HG02973 (cell line): Measurements from ENCODE around the gene CSH2.
"Not testable (repeated sequence)": the region's sequence is repeated elsewhere in the genome, so short reads cannot be mapped to it uniquely, and the experiment has no call there.

ENCODE experiments used
- ATAC-seq: cut with Tn5 transposase; IDR thresholded peaks from one replicate; pipeline ENCODE4 v1.9.1; 2021; ENCODE audit warnings: moderate library complexity; ENCODE audit not compliant: unreplicated experiment

Gene CSH2

DNA sequence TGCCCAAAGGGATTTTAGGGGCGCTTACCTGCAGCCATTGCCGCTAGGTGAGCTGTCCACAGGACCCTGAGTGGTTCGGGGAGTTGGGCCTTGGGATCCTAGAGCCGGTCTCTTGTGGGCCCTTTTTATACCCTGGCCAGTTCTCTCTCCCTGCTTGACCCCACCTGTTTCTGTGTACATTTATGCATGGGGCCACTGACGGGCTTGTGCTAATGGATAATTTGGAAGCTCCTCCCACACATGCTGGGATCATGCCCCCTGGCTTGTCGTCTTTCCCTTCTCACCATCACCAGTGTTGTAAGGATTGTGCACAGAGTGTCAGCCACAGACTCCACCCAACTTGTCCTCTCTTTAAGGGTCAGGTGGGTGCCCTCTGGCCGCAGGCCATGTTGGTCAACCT lies at the start of gene CSH2:
CSH2 (minus strand) TSS at position 101 of the 400 bp plus-strand sequence; CDS start at position 38, 63 bp downstream.
- ATAC-seq = not testable (repeated sequence)

DNA sequence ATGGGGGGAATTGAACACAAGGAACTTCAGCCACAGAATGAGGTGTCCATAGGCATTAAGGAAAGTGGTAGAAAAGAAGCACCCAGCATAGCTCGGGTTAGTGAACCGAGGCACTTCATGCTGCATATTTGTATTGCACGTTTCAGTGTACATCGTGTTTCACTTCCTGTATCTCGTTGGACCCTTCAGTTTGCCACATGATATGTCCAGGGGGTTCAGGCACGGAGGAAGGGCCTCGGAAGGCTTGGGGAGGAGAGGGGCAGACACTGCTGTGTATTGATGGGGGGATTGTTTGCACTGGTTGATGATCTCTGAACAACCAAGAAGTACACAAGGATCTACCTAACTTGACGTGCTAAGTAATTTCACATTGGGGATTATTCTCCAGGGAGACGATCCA lies 48.9 kb upstream of the CSH2 start:
- not testable (repeated sequence) for ATAC-seq

DNA sequence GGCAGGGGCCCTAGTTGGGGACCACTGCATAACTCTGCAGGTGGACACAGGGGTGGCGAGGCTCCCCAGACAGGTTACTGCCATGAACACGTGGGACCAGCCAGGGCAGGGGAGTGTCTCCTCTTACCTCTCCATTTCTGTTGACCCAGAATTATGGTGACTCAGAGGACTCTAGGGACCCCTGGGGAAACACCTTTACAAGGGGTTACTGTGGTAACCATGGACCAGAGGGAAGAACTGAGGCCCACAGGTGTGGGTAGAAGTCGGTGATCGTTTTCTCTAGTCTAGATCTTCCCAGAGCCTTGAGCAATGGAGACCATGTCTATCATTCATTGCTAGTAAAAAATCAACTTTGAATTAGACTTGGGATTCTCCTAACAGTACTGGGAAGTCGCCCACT lies 47.3 kb upstream of the CSH2 start:
- not testable (repeated sequence) for ATAC-seq

DNA sequence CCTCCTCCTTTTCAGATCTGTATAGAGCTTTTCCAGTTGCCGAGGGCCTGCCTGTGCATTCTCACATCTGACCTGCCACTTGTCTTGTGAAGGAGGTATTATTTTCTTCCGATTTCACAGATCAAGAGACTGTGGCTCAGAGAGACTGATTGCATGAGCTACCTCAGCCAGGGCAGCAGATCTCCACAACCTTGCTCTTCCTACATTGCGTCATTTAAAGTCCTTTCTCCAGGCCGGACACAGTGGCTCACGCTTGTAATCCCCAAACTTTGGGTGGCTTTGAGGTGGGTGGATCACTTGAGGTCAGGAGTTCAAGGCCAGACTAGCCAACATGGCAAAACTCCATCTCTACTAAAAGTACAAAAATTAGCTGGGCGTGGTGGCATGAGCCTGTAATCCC lies 46.6 kb upstream of the CSH2 start:
- not testable (repeated sequence) for ATAC-seq

DNA sequence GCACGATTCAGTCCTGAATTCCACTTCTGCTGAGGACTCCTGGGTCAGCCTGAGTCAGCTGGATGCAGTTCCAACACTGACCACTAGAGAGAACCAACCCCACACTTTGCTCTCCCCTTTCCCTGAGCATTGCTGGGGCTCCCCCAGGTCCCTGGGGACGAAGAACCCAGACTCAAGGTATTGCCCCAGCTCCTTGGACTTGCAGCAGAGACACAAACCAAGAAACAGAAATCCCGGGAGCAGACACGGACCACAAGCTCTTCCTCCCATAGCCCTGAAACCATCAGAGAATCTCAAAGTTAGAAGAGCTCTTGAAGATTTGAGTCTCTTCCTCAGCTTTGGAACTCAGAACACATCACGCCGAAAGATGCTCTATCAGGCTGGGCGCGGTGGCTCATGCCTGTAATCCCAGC lies 45.8 kb upstream of the CSH2 start:
- ATAC-seq = no peak

DNA sequence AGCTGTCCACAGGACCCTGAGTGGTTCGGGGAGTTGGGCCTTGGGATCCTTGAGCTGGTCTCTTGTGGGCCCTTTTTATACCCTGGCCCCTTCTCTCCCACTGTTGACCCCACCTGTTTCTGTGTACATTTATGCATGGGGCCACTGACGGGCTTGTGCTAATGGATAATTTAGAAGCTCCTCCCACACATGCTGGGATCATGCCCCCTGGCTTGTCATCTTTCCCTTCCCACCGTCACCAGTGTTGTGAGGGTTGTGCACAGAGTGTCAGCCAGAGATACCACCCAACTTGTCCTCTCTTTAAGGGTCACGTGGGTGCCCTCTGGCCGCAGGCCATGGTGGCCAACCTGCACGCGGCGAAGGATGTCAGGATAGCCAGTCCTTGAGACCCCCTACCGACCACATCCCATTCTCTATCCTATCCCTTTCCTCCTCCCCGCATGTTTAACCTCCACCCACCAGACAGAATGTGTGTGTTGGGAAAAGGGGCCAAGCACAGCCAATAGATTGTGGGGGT lies 45.4 kb upstream of the CSH2 start, which contains the start of gene GH1:
GH1 (minus strand) TSS at position 51 of the 517 bp plus-strand sequence. CDS start 63 bp downstream, outside the sequence.
- ATAC-seq = not testable (repeated sequence)

DNA sequence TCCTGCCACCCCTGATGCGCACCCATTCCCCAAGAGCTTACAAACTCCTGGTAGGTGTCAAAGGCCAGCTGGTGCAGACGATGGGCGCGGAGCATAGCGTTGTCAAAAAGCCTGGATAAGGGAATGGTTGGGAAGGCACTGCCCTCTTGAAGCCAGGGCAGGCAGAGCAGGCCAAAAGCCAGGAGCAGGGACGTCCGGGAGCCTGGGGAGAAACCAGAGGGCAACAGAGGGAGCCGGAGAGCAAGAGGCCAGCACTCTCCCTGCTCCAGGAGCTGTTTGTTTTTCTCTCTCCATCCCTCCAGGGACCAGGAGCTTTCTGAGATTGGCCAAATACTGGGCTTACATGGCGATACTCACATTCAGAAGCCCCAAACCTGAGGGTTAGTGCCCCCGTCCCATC lies 44.8 kb upstream of the CSH2 start:
- ATAC-seq = no peak

DNA sequence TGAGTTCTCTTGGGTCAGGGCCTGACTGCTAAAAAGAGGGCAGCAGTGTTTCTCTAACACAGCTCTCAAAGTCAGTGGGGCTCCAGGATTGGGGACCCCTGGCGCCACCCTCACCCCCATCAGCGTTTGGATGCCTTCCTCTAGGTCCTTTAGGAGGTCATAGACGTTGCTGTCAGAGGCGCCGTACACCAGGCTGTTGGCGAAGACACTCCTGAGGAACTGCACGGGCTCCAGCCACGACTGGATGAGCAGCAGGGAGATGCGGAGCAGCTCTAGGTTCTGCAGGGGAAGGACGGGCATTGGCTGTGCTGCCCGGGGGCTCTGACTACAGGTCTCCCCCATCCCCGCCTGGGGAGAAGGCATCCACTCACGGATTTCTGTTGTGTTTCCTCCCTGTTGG lies 44.2 kb upstream of the CSH2 start:
- no peak for ATAC-seq

DNA sequence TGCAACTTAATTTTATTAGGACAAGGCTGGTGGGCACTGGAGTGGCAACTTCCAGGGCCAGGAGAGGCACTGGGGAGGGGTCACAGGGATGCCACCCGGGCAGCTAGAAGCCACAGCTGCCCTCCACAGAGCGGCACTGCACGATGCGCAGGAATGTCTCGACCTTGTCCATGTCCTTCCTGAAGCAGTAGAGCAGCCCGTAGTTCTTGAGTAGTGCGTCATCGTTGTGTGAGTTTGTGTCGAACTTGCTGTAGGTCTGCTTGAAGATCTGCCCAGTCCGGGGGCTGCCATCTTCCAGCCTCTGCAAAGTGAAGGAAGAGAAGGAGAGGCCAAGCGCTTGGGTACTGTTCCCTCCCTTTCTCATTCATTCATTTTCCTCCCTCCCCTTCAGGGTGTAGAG lies 43.7 kb upstream of the CSH2 start:
- ATAC-seq = not testable (repeated sequence)

DNA sequence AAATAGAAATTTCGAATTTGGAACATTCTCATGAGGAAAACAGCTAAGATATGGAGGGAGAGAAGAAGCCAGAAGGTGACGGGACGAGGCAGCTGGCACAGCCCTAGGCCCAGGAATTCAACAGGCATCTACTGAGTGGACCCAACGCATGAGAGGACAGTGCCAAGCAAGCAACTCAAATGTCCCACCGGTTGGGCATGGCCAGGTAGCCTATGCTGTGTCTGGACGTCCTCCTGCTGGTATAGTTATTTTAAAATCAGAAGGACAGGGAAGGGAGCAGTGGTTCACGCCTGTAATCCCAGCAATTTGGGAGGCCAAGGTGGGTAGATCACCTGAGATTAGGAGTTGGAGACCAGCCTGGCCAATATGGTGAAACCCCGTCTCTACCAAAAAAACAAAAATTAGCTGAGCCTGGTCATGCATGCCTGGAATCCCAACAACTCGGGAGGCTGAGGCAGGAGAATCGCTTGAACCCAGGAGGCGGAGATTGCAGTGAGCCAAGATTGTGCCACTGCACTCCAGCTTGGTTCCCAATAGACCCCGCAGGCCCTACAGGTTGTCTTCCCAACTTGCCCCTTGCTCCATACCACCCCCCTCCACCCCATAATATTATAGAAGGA lies 43.2 kb upstream of the CSH2 start:
- no peak for ATAC-seq

DNA sequence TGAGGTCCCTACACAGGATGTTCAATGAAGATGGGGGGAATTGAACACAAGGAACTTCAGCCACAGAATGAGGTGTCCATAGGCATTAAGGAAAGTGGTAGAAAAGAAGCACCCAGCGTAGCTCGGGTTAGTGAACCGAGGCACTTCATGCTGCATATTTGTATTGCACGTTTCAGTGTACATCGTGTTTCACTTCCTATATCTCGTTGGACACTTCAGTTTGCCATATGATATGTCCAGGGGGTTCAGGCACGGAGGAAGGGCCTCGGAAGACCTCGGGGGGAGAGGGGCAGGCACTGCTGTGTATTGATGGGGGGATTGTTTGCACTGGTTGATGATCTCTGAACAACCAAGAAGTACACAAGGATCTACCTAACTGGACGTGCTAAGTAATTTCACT lies 42.3 kb upstream of the CSH2 start:
- not testable (repeated sequence) for ATAC-seq

DNA sequence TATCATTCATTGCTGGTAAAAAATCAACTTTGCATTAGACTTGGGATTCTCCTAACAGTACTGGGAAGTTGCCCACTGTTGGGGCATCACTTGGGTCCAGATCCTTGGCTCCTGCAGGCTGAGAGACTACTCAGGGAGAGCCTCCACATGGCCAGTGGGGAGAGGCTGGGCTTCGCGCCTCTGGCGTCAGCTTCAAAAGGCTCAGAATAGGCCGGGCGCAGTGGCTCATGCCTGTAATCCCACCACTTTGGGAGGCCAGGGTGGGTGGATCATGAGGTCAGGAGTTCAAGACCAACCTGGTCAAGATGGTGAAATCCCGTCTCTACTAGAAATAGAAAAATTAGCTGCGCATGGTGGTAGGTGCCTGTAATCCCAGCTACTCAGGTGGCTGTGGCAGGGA lies 41.0 kb upstream of the CSH2 start:
- ATAC-seq = no peak

DNA sequence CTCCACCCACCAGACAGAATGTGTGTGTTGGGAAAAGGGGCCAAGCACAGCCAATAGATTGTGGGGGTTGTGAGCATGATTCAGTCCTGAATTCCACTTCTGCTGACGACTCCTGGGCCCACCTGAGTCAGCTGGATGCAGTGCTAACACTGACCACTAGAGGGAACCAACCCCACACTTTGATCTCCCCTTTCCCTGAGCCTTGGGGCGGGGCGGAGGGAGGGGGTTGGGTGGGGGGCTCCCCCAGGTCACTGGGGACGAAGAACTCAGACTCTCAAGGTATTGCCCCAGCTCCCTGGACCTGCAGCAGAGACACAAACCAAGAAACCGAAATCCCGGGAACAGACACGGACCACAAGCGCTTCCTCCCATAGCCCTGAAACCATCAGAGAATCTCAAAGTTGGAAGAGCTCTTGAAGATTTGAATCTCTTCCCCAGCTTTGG lies 38.2 kb upstream of the CSH2 start:
- no peak for ATAC-seq

DNA sequence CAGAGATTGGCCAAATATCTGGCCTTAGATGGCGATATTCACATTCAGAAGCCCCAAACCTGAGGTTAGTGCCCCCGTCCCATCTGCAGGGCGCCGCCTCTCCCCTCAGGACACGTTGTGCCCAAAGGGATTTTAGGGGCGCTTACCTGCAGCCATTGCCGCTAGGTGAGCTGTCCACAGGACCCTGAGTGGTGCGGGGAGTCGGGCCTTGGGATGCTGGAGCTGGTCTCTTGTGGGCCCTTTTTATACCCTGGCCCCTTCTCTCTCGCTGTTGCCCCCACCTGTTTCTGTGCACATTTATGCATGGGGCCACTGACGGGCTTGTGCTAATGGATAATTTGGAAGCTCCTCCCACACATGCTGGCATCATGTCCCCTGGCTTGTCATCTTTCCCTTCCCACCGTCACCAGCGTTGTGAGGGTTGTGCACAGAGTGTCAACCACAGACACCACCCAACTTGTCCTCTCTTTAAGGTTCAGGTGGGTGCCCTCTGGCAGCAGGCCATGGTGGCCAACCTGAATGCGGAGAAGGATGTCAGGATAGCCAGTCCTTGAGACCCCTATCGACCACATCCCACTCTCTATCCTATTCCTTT lies 37.7 kb upstream of the CSH2 start, which contains the start of gene CSHL1:
CSHL1 (minus strand) TSS at position 218 of the 595 bp plus-strand sequence; CDS start at position 156, 62 bp downstream.
- no peak for ATAC-seq

DNA sequence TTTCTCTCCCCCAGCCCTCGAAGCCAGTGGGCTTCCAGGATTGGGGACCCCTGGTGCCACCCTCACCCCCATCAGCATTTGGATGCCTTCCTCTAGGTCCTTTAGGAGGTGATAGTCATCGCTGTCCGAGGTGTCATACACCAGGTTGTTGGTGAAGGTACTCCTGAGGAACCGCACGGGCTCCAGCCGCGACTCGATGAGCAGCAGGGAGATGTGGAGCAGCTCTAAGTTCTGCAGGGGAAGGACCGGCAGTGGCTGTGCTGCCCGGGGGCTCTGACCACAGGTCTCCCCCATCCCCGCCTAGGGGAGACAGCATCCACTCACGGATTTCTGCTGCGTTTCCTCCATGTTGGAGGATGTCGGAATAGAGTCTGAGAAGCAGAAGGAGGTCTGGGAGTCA lies 36.6 kb upstream of the CSH2 start:
- no peak for ATAC-seq

DNA sequence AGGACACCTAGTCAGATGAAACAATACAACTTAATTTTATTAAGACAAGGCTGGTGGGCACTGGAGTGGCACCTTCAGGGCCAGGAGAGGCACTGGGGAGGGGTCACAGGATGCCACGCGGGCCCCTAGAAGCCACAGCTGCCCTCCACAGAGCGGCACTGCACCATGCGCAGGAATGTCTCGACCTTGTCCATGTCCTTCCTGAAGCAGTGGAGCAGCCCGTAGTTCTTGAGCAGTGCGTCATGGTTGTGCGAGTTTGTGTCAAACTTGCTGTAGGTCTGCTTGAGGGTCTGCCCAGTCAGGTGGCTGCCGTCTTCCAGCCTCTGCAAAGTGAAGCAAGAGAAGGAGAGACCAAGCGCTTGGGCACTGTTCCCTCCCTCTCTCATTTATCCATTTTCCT lies 36.1 kb upstream of the CSH2 start:
- not testable (repeated sequence) for ATAC-seq

DNA sequence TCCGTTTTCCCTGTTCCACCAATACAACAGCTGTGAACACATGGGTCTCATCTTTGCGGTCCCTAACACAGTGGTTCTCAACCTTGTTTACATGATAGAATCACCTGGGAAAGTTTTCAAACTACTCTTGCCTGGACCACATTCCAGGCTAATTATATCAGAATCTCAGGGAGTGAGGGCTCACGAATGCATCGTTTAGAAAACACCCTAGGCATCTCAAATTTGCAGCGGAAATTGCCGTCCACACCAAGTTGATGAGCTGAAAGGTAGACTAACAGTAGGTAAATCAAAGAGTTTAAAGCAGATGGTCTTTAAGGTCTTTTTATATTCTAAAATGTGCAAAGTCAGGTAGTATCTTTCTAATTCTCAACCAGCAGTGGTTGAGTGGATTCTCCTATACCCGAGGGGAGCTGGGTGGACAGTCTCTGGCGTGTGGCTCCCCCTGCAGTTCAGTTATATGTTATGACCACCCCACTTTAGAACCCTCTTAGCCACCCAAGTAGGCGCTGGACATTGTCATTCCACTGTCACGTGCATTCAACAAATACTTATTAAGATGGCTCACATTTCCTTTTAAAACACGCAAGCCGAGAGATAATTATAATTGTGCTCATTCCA lies 33.8 kb upstream of the CSH2 start:
- not testable (repeated sequence) for ATAC-seq

DNA sequence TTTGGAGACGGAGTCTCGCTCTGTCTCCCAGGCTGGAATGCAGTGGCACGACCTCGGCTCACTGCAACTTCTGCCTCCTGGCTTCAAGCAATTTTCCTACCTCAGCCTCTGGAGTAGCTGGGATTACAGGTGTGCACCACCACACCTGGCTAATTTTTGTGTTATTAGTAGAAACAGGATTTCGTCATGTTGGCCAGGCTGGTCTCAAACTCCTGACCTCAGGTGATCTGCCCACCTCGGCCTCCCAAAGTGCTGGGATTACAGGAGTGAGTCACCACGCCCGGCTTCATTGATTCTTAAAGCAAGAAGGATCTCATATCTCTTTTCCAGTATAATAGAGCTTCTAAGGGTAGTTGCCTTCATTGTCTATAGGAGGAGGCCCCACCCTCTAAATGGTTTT lies 31.3 kb upstream of the CSH2 start:
- not testable (repeated sequence) for ATAC-seq

DNA sequence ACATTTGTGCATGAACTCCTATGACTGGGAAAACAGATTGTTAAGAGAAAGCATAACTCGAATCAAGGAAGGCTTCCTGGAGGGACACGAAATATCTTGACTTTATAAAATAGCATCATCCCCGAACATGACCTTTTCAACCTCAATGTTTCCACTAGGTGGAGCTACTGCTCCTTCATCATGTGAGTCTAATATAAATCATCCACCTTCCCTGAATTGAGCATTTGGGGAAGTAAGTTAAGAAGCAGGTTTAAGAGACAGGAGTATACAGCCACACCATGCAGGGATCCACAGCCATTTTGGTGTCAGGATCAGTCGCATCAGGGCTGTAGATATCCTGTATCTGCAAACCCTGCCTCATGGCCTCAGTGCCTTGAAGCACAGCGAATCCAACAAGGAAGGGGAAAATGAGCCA lies 30.3 kb upstream of the CSH2 start:
- ATAC-seq = not testable (repeated sequence)

DNA sequence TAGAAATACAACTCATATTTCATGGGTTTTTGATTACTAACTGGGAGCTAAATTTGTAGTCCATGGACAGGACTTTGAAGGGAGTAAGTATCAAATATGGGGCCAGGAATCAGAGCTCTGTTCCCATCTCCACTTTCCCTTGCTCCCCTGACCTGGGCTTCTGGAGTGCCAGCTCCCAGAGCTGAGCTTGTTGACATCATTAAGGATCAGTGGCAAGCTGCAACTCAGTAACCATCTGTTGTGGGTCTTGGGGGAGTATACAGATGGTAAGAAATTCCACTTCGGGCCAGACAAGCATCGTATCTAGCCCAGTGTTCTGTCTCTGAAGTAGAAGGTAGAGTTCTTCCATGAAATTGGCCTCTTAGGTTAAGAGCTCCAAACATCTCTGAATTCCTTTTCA lies 28.5 kb upstream of the CSH2 start:
- not testable (repeated sequence) for ATAC-seq

DNA sequence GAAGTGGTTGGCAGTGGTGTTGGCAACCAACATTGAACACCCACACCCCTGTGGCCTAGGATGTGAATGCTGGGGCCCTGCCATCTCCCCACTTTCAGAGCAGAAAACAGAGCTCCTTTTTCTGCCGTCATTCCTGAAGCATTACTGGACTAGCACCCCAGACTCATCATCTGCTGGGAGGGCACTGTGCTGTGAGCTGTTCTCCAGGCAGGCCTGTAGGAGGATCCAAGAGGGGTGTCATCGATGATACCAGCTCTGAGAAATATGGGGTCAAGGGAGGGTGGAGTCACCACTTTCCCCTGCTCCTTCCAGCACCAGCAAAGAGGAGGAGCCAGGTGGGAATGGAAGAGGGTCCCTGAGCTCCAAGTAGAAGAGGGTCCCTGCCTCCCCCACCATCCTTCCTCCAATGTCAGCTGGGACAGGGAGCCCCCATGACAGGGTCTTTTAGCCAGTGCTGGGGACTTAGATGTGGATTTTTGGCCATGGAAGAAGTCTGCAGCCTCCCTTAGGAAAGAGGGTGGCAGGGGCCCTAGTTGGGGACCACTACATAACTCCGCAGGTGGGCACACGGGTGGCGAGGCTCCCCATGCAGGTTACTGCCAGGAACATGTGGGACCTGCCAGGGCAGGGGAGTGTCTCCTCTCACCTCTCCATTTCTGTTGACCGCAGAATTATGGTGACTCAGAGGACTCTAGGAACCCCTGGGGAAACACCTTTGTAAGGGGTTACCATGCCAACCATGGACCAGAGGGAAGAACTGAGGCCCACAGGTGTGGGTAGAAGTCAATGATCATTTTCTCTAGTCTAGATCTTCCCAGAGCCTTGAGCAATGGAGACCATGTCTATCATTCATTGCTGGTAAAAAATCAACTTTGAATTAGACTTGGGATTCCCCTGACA lies 25.7 kb upstream of the CSH2 start:
- ATAC-seq = not testable (repeated sequence)
